Esophagus muscularis mucosa (tissue), 4 donors: ENCODE results near the gene SMIM34. TPM values are rescaled to one million over a fixed set of nuclear protein-coding genes. Genes with fewer than 3 reads are reported as not detected.

Experiments
- DNase-seq: peaks from one replicate; pipeline ENCODE4 v3.0.0-alpha.2; 2017; ENCODE audit errors: extremely low spot score
- H3K27ac ChIP-seq, 4 donors: fragments of 200-600 bp; sonication (generic); replicated peaks in 1 of 4; 1 replicate in 3 of 4; 2 replicates in 1 of 4; pipeline ENCODE4 v1.5.1; 2016 to 2019; ENCODE audit warnings: mild to moderate bottlenecking in 1 of 4
- H3K27me3 ChIP-seq, 4 donors: fragments of 200-600 bp; sonication (generic); one replicate each; pipeline versions ENCODE4 v1.5.1 to v1.6.0; 2016 to 2019
- H3K36me3 ChIP-seq, 4 donors: fragments of 200-600 bp; sonication (generic); one replicate each; pipeline ENCODE4 v1.5.1; 2016 to 2019
- H3K4me1 ChIP-seq, 4 donors: fragments of 200-600 bp; sonication (generic); one replicate each; pipeline ENCODE4 v1.5.1; 2016 to 2019
- H3K4me3 ChIP-seq, 4 donors: fragments of 200-600 bp; sonication (generic); 1 replicate in 2 of 4; 2 replicates in 2 of 4; pipeline ENCODE4 v1.5.1; 2016 to 2019; ENCODE audit warnings: mild to moderate bottlenecking in 4 of 4, moderate library complexity in 1 of 4
- H3K9me3 ChIP-seq, 4 donors: fragments of 200-600 bp; sonication (generic); 1 replicate in 3 of 4; 2 replicates in 1 of 4; pipeline ENCODE4 v1.5.1; 2016 to 2019
- EP300 ChIP-seq: sonication (generic); formaldehyde crosslinking; IDR thresholded peaks from one replicate; pipeline ENCODE4 v1.6.1; 2017; ENCODE audit warnings: antibody characterized with exemption
- POLR2A ChIP-seq: fragments of 450-650 bp; IDR thresholded peaks from one replicate; pipeline ENCODE4 v1.6.1; 2017; ENCODE audit warnings: antibody characterized with exemption, moderate library complexity, mild to moderate bottlenecking, low read depth
- POLR2AphosphoS5 ChIP-seq, 2 donors: sonication (generic); formaldehyde crosslinking; IDR thresholded peaks; one replicate each; pipeline ENCODE4 v1.6.1; 2017; ENCODE audit warnings: antibody characterized with exemption in 2 of 2
- WGBS: methylation state at CpG from one replicate; pipeline ENCODE4 v1.1.5; 2018; 5-methylcytosine and 5-hydroxymethylcytosine counted together
- intact Hi-C: fragments of 100-400 bp; cut with DNase I; formaldehyde crosslinking; loops from one replicate; pipeline ENCODE4 v1.15.1; 2023
- small RNA-seq, 3 donors: library from RNA; depleted of rRNA; stranded (forward); fragments of <200 nt; gene quantifications; one replicate each; pipeline ENCODE3, GENCODE V24; 2016
- total RNA-seq, 4 donors: library from RNA; depleted of rRNA; stranded (reverse); fragments of >200 nt; gene quantifications; one replicate each; pipeline versions ENCODE4 v1.1.0 to v1.2.1, GENCODE V29; 2016
- TF ChIP-seq, protein P1 (sequence below), 3 experiments: fragments of 200-600 bp in 2 of 3; fragments of 450-650 bp in 1 of 3; sonication (generic) in 2 of 3; IDR thresholded peaks; one replicate each; pipeline ENCODE4 v1.5.1; 2017 to 2019; ENCODE audit warnings: antibody characterized with exemption in 3 of 3, mild to moderate bottlenecking in 2 of 3, moderate library complexity in 1 of 3

Gene SMIM34
- total RNA-seq, 4 donors from 2014 or later = not detected

DNA sequence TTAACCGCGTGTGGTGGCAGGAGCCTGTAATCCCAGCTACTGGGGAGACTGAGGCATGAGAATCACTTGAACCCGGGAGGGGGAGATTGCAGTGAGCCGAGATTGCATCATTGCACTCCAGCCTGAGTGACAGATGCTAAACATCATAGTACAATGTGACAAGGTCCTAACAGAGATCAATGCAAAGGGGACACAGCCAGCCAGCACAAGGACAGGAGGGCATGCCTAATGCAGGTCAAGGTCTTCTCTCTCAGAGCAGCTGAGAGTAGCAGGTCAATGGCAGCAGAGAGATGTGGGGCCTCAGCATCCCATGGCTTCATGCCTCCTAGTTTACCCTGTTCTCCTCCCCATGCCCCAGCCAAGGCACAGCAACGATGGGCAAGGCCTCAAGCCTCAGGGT, 51.4 kb downstream of the SMIM34 start:
- no peak for DNase-seq
- H3K4me1 ChIP-seq = peaks cover 0 to under 1% (median 0%) of the 10 kb centered on the region in 4 donors
- H3K27me3 ChIP-seq = no peaks in the 10 kb centered on the region
- H3K4me3 ChIP-seq = no peak overlapping the region
- no peak for TF ChIP-seq POLR2A
- no peak for TF ChIP-seq EP300
- TF ChIP-seq, protein P1, sequence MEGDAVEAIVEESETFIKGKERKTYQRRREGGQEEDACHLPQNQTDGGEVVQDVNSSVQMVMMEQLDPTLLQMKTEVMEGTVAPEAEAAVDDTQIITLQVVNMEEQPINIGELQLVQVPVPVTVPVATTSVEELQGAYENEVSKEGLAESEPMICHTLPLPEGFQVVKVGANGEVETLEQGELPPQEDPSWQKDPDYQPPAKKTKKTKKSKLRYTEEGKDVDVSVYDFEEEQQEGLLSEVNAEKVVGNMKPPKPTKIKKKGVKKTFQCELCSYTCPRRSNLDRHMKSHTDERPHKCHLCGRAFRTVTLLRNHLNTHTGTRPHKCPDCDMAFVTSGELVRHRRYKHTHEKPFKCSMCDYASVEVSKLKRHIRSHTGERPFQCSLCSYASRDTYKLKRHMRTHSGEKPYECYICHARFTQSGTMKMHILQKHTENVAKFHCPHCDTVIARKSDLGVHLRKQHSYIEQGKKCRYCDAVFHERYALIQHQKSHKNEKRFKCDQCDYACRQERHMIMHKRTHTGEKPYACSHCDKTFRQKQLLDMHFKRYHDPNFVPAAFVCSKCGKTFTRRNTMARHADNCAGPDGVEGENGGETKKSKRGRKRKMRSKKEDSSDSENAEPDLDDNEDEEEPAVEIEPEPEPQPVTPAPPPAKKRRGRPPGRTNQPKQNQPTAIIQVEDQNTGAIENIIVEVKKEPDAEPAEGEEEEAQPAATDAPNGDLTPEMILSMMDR (IDR thresholded peaks at IDR 0.05) = no peak
- TF ChIP-seq POLR2AphosphoS5 (IDR thresholded peaks at IDR 0.05) = no peak
- H3K36me3 ChIP-seq = no peaks in the 10 kb centered on the region
- intact Hi-C loops = no loop called here
- WGBS = 93% methylated on average over 5 of the region's 5 CpGs
- no peak overlapping the region for H3K27ac ChIP-seq
- H3K9me3 ChIP-seq = no peaks in the 10 kb centered on the region

DNA sequence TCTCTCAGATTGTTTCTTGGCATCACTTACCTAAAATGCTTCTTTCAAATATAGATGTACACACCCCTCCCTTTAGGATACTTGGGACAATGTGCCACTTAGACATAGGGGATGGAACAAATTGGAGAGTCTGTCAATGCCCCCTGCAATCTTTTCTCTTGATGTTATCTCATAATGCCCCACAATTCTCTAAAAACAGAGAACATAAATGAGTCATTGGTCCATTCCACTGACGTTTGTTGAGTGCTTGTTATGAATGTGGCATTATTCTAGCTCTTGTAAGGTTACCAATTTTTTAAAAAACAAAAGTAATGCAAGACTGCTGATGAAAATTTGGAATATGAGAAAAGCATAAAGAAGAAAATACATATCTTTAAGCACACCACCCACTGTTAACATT, 54.0 kb downstream of the SMIM34 start:
- intact Hi-C loops = no loop called here
- TF ChIP-seq EP300 (no peak), POLR2AphosphoS5 (IDR thresholded peaks at IDR 0.05) (no peak), POLR2A (no peak)
- TF ChIP-seq, protein P1 (IDR thresholded peaks at IDR 0.05) = no peak
- Histone ChIP-seq H3K9me3 (no peaks in the 10 kb centered on the region), H3K27me3 (no peaks in the 10 kb centered on the region), H3K36me3 (no peaks in the 10 kb centered on the region), H3K27ac (no peak overlapping the region), H3K4me3 (no peak overlapping the region), H3K4me1 (peaks cover 0 to 4% (median 0%) of the 10 kb centered on the region in 4 donors)
- no peak for DNase-seq
- WGBS = 53% methylated on average over 1 of the region's 1 CpG

Small RNA genes within 50 kb of the gene (small RNA-seq; reads per million reads assigned to genes)
- gene RF00614 = 0 reads per million in 3 donors

Other genes starting within 250 kb of the SMIM34 start
- gene KCNE2, start 59.9 kb downstream of the SMIM34 start, total RNA-seq = under 1 TPM in 1 of 4 donors, not detected in 3; 0.40 TPM
- 10 to 100 TPM in 2 of 4 donors, 1 to 10 TPM in 2; 2.3 to 12.4 (median 9.6) TPM for gene SMIM11, start 48.4 kb downstream of the SMIM34 start, total RNA-seq
- gene KCNE1, start 88.3 kb upstream of the SMIM34 start, total RNA-seq = 1 to 10 TPM; 1.5 to 2.9 (median 2.2) TPM
- 10 to 100 TPM; 32.4 to 58.8 (median 37.9) TPM for gene RCAN1, start 191.2 kb upstream of the SMIM34 start, total RNA-seq
- 1 to 10 TPM in 1 of 4 donors, under 1 TPM in 3; under 0.01 to 1.9 (median 0.39) TPM for gene CLIC6, start 245.0 kb upstream of the SMIM34 start, total RNA-seq